ENCODE results near the gene ZNF827.

ZNF827 gene

GRCh38 chr4:145788755-145789154, 149.9 kb downstream of the ZNF827 start:
- DNase-seq: no peak

GRCh38 chr4:145786830-145787229, 151.8 kb downstream of the ZNF827 start:
- no peak for DNase-seq

GRCh38 chr4:145786261-145786660, 152.4 kb downstream of the ZNF827 start:
- no peak for DNase-seq

GRCh38 chr4:145785391-145786008, 153.1 kb downstream of the ZNF827 start:
- no peak for DNase-seq

GRCh38 chr4:145784036-145784435, 154.6 kb downstream of the ZNF827 start:
- no peak for DNase-seq

- no peak for DNase-seq
These were observed 155.9 kb downstream of the ZNF827 start for GRCh38 chr4:145782756-145783155.

- no peak for DNase-seq
These were observed 157.3 kb downstream of the ZNF827 start for GRCh38 chr4:145781351-145781750.

- no peak for DNase-seq
These were observed 159.3 kb downstream of the ZNF827 start for GRCh38 chr4:145779319-145779801.

GRCh38 chr4:145776208-145776607, 162.4 kb downstream of the ZNF827 start:
- no peak for DNase-seq

GRCh38 chr4:145775406-145775805, 163.2 kb downstream of the ZNF827 start:
- no peak for DNase-seq

GRCh38 chr4:145774473-145774872, 164.2 kb downstream of the ZNF827 start:
- no peak for DNase-seq

- no peak for DNase-seq
These were observed 164.9 kb downstream of the ZNF827 start for GRCh38 chr4:145773581-145774234.

- DNase-seq: no peak
These were observed 166.3 kb downstream of the ZNF827 start for GRCh38 chr4:145772347-145772746.

GRCh38 chr4:145770124-145770523, 168.5 kb downstream of the ZNF827 start:
- DNase-seq: no peak

- DNase-seq: no peak
These were observed 169.1 kb downstream of the ZNF827 start for GRCh38 chr4:145769450-145770037.

GRCh38 chr4:145766273-145766672, 172.3 kb downstream of the ZNF827 start:
- DNase-seq: no peak

GRCh38 chr4:145763399-145763798, 175.2 kb downstream of the ZNF827 start:
- DNase-seq: no peak

- DNase-seq: no peak
These were observed 175.9 kb downstream of the ZNF827 start for GRCh38 chr4:145762719-145763118.

GRCh38 chr4:145760961-145761929, 177.4 kb downstream of the ZNF827 start:
- no peak for DNase-seq

- DNase-seq: no peak
These were observed 178.4 kb downstream of the ZNF827 start for GRCh38 chr4:145760176-145760575.

- no peak for DNase-seq
These were observed 181.4 kb downstream of the ZNF827 start for GRCh38 chr4:145757188-145757587.

- DNase-seq: no peak
These were observed 182.4 kb downstream of the ZNF827 start for GRCh38 chr4:145756244-145756643.

GRCh38 chr4:145755802-145756201, 182.8 kb downstream of the ZNF827 start:
- no peak for DNase-seq

Measured in CD4-positive, alpha-beta T cell treated with Interleukin-4 for 1 hour (primary cell).